AG04449 (cell line): ENCODE data around the gene SLC25A42.

Experiments
- CTCF ChIA-PET: fragments of 350-600 bp; formaldehyde crosslinking; extraction: SDS; loops from one replicate; lab custom pipeline; 2021; ENCODE audit warnings: antibody characterized with exemption; lab: Yijun Ruan, JAX
- POLR2A ChIA-PET: fragments of 400-600, 350-600 bp; formaldehyde crosslinking; extraction: SDS; loops from one replicate; lab custom pipeline; 2020; ENCODE audit warnings: antibody characterized with exemption, inconsistent platforms; lab: Yijun Ruan, JAX
- DNase-seq: peaks from one replicate; pipeline ENCODE4 v3.0.0-alpha.2; 2010; ENCODE audit warnings: low read depth, low spot score
- H3K4me3 ChIP-seq: 2 replicates; pipeline ENCODE4 v1.5.1; 2011; ENCODE audit warnings: low read depth, mild to moderate bottlenecking, control low read depth, low read length
- TF ChIP-seq, protein P1 (sequence below): IDR thresholded peaks from one replicate; pipeline ENCODE4 v1.5.1; 2011; ENCODE audit warnings: mild to moderate bottlenecking, moderate library complexity, low read length, control low read depth, inconsistent platforms; ENCODE audit not compliant: insufficient read depth; ENCODE audit errors: missing control alignments

The SLC25A42 gene

DNA sequence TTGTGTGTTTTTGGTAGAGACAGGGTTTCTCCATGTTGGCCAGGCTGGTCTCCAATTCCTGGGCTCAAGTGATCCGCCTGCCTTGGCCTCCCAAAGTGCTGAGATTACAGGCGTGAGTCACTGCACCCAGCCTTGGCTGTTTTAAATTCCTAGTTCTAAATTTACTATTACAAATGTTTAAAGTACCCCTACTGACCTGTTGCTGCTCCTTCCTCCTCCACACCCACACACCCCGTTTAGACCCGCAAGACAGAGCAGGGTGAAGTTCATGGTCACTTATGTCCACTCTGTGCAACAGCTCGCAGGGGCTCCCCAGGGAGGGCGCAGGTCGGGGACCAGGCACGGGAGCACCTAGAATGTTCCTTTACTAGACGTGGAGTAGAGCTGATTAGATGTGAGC, 45.8 kb downstream of the SLC25A42 start:
- peak; percentile 5 for DNase-seq
- ChIA-PET POLR2A (no interaction called here), CTCF (interaction anchor here (1.7 kb wide), 1 partner anchor 58 kb away, joined by 4 read pairs; no protein-coding TSS in a partner anchor)
- TF ChIP-seq, protein P1, sequence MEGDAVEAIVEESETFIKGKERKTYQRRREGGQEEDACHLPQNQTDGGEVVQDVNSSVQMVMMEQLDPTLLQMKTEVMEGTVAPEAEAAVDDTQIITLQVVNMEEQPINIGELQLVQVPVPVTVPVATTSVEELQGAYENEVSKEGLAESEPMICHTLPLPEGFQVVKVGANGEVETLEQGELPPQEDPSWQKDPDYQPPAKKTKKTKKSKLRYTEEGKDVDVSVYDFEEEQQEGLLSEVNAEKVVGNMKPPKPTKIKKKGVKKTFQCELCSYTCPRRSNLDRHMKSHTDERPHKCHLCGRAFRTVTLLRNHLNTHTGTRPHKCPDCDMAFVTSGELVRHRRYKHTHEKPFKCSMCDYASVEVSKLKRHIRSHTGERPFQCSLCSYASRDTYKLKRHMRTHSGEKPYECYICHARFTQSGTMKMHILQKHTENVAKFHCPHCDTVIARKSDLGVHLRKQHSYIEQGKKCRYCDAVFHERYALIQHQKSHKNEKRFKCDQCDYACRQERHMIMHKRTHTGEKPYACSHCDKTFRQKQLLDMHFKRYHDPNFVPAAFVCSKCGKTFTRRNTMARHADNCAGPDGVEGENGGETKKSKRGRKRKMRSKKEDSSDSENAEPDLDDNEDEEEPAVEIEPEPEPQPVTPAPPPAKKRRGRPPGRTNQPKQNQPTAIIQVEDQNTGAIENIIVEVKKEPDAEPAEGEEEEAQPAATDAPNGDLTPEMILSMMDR: no peak
- H3K4me3 ChIP-seq: no peak overlapping the region

DNA sequence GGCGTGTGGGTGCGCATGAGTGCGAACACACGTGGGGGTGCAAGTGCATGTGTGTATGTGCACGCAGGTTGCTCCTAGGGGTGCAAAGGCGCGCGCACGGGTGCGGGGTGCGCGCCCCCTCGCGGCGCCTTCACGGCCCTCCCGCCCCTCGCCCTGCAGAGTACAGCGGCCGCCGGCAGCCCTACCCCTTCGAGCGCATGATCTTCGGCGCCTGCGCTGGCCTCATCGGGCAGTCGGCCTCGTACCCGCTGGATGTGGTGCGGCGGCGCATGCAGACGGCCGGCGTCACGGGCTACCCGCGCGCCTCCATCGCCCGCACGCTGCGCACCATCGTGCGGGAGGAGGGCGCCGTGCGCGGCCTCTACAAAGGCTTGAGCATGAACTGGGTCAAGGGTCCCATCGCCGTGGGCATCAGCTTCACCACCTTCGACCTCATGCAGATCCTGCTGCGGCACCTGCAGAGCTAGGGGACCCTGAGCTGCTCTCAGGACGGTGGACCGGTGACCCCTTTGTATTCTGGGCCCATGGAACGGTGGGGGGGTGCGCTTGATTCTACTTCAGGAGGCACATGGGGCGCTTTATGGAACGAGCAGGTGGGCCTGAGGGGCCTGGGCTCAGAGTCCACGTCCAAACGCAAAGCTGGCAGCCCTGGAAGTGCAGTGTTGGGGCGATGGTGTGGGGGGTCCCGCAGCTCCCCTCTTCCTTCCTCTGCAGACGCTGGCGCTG, 46.8 kb downstream of the SLC25A42 start:
- ChIA-PET CTCF (interaction anchor here (1.2 to 1.7 kb wide), 3 partner anchors 31 to 61 kb away, joined by 3 to 4 read pairs (median 4); no protein-coding TSS in a partner anchor), POLR2A (no interaction called here)
- H3K4me3 ChIP-seq: no peak overlapping the region
- TF ChIP-seq, protein P1: peak; percentile 41
- DNase-seq: no peak

DNA sequence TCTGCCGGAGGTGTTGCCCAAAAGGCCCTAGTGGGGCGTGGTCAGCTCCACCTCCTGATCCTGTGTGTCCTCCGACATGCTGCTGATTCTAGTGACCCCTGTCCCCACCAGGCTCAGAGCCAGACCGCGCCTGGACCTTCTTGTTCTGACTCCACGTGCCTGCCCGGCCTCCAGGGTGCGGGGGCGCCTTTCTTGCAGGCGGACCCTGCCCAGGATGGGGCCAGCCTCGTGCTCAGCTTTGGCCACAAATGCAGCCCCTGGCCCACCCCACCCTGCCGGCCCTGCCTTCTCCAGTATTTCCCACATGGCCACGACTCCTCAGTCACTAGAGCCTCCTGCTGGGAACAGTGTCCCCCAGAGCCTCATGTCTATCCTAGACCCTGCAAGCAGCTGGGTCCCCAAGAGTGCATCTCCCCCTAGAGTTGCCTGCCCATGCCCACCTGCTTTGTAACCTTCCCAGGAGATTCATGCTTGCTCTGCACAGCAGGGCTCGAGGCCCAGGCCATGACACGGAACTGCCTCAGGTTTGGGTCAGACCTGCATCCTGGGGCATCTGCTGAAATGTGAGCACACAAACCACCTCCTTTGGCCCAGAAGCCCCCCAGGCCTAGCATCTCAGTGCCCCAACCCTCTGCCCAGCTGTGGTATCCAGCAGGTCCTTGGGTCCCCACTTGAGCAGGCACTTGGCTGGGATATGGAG, 47.5 kb downstream of the SLC25A42 start:
- TF ChIP-seq, protein P1: no peak
- no peak overlapping the region for H3K4me3 ChIP-seq
- ChIA-PET CTCF (interaction anchor here (0.7 to 1.7 kb wide), 6 partner anchors 30 to 116 kb away, joined by 3 to 6 read pairs (median 4); no protein-coding TSS in a partner anchor), POLR2A (no interaction called here)
- no peak for DNase-seq

DNA sequence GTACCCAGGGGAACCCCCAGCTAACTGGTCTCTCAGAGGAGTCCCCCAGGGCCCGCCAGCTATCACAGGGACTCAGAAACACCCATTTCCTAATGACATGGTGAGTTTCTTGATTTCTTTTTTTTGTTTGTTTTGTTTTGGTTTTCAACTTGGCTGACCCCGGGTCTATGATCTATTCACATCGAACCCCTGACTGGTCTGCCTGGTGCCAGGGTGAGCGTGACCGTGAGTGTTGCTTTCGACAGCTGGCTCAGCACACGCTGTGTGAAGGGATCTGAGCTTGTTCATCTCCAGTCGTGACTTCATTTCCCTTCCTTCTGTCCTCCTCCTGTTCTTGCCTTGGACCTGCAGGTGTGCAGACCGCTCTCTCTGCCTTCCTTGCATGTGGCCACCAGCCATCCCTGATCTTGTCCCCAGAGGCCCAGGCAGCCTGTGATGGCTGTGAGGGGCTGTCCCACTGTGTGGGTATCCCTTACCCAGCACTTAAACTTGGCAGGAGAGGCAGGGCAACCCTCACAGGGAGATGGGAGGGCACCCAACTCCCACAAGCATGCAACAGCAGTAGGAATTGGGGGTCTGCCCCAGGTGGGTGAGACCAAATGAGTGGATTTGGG, 48.3 kb downstream of the SLC25A42 start:
- H3K4me3 ChIP-seq: no peak overlapping the region
- TF ChIP-seq, protein P1: no peak
- ChIA-PET POLR2A (no interaction called here), CTCF (interaction anchor here (0.6 to 1.7 kb wide), 7 partner anchors 29 to 125 kb away, joined by 3 to 6 read pairs (median 3); no protein-coding TSS in a partner anchor)
- no peak for DNase-seq

DNA sequence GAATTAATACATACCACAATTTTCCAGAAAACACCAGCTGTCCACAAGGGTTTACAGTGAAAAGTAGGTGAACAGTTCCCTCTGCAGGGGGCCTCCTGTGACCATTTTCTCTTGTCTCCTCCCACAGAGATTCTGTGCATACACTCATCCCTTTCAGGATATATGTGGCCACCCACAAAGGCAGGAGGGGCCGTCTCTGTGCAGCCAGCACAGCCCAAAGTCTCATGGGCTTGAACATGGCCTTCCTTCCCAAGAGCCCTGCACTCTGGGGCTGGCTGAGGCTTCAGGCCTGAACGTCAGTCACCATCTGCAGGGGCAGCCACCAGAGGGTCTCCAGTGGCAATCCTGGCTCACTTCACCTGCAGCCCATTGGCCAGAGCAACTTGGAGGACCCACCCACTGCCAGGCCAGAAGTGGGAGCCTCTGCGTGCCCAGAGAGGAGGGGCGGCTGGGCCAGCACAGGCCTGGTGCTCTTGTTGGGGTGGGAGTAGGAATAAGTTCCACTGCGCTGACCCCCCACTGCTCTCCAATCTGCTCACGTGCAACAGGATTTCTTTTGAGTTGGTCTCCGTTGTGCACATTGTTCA, 49.3 kb downstream of the SLC25A42 start:
- CTCF ChIA-PET: interaction anchor here (0.6 to 1.4 kb wide), 3 partner anchors 45 to 126 kb away, joined by 3 to 4 read pairs (median 3); no protein-coding TSS in a partner anchor
- H3K4me3 ChIP-seq: no peak overlapping the region
- peak; percentile 10 for DNase-seq
- POLR2A ChIA-PET: no interaction called here
- TF ChIP-seq, protein P1: peak; percentile 9
